Testis (tissue), 2 donors: ENCODE measurements around the gene NBAS.

ENCODE experiments used
- CTCF ChIP-seq, 3 experiments: fragments of 450-650 bp in 2 of 3; fragments of 200-600 bp in 1 of 3; sonication (generic) in 1 of 3; IDR thresholded peaks; one replicate each; pipeline ENCODE4 v1.5.1; 2016 to 2019; ENCODE audit warnings: antibody characterized with exemption in 3 of 3, mild to moderate bottlenecking in 2 of 3, moderate library complexity in 1 of 3
- POLR2A ChIP-seq: fragments of 450-650 bp; IDR thresholded peaks from one replicate; pipeline ENCODE4 v1.6.1; 2017; ENCODE audit warnings: antibody characterized with exemption, mild to moderate bottlenecking, moderate library complexity

- TF ChIP-seq POLR2A (no peak), CTCF (IDR thresholded peaks at IDR 0.05) (no peak)
These were observed 323.1 kb downstream of the NBAS start for GRCh38 chr2:15238028-15238427.
